ENCODE data around the gene RLF.

The RLF gene

GRCh38 chr1:40272653-40273213, 111.5 kb downstream of the RLF start:
- no peak for DNase-seq

- DNase-seq, result no peak
These were observed 112.5 kb downstream of the RLF start for GRCh38 chr1:40273547-40274166.

DNA sequence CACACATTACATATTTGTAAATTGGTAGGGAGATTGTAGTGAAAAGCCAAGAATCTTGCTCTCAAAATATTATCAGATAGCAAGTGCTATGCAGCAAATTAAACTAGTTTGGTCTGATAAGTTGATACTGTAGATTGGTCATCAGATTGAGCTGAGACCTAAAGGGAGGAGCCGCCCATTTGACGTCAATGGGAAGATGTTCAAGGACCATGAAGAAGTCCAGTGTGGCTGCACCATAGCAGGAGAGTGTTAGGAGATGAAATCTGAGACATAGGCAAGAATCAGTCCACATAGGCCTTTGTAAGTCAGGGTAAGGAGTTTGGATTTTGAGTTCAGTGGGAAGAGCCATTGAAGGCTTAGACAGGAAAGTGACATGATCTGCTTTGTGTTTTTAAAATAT, 113.1 kb downstream of the RLF start:
- no peak for DNase-seq

DNA sequence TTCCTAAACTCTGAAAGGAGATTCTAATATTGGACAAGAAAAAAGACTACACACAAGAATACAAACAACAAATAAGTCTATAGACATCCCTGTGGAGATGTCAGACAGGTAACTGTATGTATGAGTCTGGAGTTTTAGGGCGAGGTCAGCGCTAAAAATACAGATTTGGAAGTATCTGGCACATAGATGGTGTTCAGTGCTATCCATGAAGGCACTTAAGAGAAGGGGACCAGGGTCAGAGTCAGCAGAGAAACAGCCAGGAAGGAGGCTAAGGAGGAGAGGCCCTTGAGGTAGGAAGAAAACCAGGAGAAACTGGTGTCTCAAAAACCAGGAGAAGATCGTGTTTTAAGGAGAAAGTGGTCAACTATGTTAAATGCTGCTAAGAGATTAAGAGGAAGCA, 114.9 kb downstream of the RLF start:
- DNase-seq, result no peak

- no peak for DNase-seq
These were observed 120.7 kb downstream of the RLF start for GRCh38 chr1:40281853-40282252.

Measured in activated gamma-delta T cell (primary cell).